HL-60 (cell line): Measurements from ENCODE around the gene TRABD2B.

Source experiments
- CTCF ChIP-seq: IDR thresholded peaks from one replicate; pipeline ENCODE4 v1.5.1; 2011; ENCODE audit warnings: low read length, control low read depth, inconsistent platforms; ENCODE audit not compliant: insufficient read depth
- POLR2AphosphoS5 ChIP-seq: IDR thresholded peaks from 2 replicates; pipeline ENCODE4 v1.6.1; 2012; ENCODE audit warnings: low read depth
- SPI1 ChIP-seq: IDR thresholded peaks from 2 replicates; pipeline ENCODE4 v1.6.1; 2012; ENCODE audit warnings: low read depth, mild to moderate bottlenecking, borderline replicate concordance
- TF ChIP-seq, protein P1 (sequence below): IDR thresholded peaks from 2 replicates; pipeline ENCODE4 v1.6.1; 2012; ENCODE audit warnings: low read depth; ENCODE audit not compliant: insufficient replicate concordance

DNA sequence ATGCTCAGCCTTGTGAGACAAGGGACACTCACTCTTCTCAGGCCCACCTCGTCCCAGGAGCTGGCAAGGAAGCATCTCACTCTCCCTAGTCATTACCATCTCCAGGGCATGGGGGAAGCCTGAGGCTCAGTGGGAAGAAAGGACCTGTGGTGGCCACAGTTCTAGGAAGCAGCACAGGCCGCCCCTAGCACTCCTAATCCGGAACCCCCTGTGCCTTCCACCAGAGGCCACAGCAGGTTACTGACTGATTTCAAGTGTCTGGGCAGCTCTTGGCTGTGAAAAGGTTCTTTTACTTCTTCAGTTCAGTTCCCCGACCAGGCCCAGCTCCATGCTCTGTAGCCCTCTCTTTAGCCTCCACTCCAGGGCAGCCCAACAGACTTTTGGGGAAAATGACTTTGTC is 84.4 kb downstream of the TRABD2B start:
- TF ChIP-seq CTCF (no peak), SPI1 (no peak), POLR2AphosphoS5 (no peak)
- TF ChIP-seq, protein P1, sequence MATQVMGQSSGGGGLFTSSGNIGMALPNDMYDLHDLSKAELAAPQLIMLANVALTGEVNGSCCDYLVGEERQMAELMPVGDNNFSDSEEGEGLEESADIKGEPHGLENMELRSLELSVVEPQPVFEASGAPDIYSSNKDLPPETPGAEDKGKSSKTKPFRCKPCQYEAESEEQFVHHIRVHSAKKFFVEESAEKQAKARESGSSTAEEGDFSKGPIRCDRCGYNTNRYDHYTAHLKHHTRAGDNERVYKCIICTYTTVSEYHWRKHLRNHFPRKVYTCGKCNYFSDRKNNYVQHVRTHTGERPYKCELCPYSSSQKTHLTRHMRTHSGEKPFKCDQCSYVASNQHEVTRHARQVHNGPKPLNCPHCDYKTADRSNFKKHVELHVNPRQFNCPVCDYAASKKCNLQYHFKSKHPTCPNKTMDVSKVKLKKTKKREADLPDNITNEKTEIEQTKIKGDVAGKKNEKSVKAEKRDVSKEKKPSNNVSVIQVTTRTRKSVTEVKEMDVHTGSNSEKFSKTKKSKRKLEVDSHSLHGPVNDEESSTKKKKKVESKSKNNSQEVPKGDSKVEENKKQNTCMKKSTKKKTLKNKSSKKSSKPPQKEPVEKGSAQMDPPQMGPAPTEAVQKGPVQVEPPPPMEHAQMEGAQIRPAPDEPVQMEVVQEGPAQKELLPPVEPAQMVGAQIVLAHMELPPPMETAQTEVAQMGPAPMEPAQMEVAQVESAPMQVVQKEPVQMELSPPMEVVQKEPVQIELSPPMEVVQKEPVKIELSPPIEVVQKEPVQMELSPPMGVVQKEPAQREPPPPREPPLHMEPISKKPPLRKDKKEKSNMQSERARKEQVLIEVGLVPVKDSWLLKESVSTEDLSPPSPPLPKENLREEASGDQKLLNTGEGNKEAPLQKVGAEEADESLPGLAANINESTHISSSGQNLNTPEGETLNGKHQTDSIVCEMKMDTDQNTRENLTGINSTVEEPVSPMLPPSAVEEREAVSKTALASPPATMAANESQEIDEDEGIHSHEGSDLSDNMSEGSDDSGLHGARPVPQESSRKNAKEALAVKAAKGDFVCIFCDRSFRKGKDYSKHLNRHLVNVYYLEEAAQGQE, result no peak
